H9 (cell line): ENCODE results near the gene SLC12A8. TPM values are rescaled to one million over a fixed set of nuclear protein-coding genes. Genes with fewer than 3 reads are reported as not detected.

Experiments used
- DNase-seq: peaks from one replicate; pipeline ENCODE4 v3.0.0-alpha.2; 2017
- H2AFZ ChIP-seq: one replicate; pipeline ENCODE4 v1.6.1; 2013; ENCODE audit warnings: mild to moderate bottlenecking, low read length, control low read depth, moderate library complexity
- H2AK5ac ChIP-seq: 2 replicates; pipeline ENCODE4 v1.6.1; 2013; ENCODE audit warnings: low read length, control low read depth, mixed read lengths; ENCODE audit not compliant: insufficient read length
- H2BK120ac ChIP-seq: one replicate; pipeline ENCODE4 v1.6.1; 2013; ENCODE audit warnings: low read depth, mild to moderate bottlenecking, low read length, control low read depth, inconsistent platforms; ENCODE audit not compliant: poor library complexity, severe bottlenecking
- H2BK12ac ChIP-seq: 2 replicates; pipeline ENCODE4 v1.6.1; 2013; ENCODE audit warnings: low read length, control low read depth, mixed read lengths, low read depth; ENCODE audit not compliant: insufficient read length
- H2BK15ac ChIP-seq: 2 replicates; pipeline ENCODE4 v1.6.1; 2013; ENCODE audit warnings: low read depth, low read length, control low read depth
- H2BK20ac ChIP-seq: one replicate; pipeline ENCODE4 v1.6.1; 2013; ENCODE audit warnings: low read depth, mild to moderate bottlenecking, low read length, control low read depth, inconsistent platforms; ENCODE audit not compliant: poor library complexity, severe bottlenecking
- H2BK5ac ChIP-seq: 2 replicates; pipeline ENCODE4 v1.6.1; 2013; ENCODE audit warnings: low read length, control low read depth, mixed read lengths; ENCODE audit not compliant: insufficient read length
- H3K14ac ChIP-seq: 2 replicates; pipeline ENCODE4 v1.6.1; 2013; ENCODE audit warnings: low read length, control low read depth; ENCODE audit not compliant: insufficient read depth
- H3K18ac ChIP-seq: 2 replicates; pipeline ENCODE4 v1.6.1; 2013; ENCODE audit warnings: low read depth, mild to moderate bottlenecking, mixed read lengths, low read length, control low read depth; ENCODE audit not compliant: insufficient read length
- H3K23ac ChIP-seq: 2 replicates; pipeline ENCODE4 v1.6.1; 2013; ENCODE audit warnings: low read length, control low read depth, mixed read lengths, low read depth; ENCODE audit not compliant: insufficient read length
- H3K23me2 ChIP-seq: 2 replicates; pipeline ENCODE4 v1.6.1; 2013; ENCODE audit warnings: low read depth, mild to moderate bottlenecking, mixed read lengths, low read length, control low read depth; ENCODE audit not compliant: insufficient read length, poor library complexity, severe bottlenecking
- H3K27ac ChIP-seq: 2 replicates; pipeline ENCODE4 v1.5.1; 2013; ENCODE audit warnings: low read length, control low read depth, mixed read lengths, low read depth; ENCODE audit not compliant: insufficient read length
- H3K27me3 ChIP-seq: 2 replicates; pipeline ENCODE4 v1.6.1; 2013; ENCODE audit warnings: low read length, control low read depth, inconsistent platforms; ENCODE audit not compliant: insufficient read depth
- H3K4ac ChIP-seq: 2 replicates; pipeline ENCODE4 v1.6.1; 2013; ENCODE audit warnings: low read depth, mild to moderate bottlenecking, control low read depth, inconsistent platforms, low read length, moderate library complexity
- H3K4me1 ChIP-seq: 2 replicates; pipeline ENCODE4 v1.6.1; 2013; ENCODE audit warnings: low read length, control low read depth, inconsistent platforms; ENCODE audit not compliant: insufficient read depth
- H3K4me2 ChIP-seq: 2 replicates; pipeline ENCODE4 v1.6.1; 2013; ENCODE audit warnings: low read length, control low read depth, mixed read lengths; ENCODE audit not compliant: insufficient read length, insufficient read depth
- H3K56ac ChIP-seq: 2 replicates; pipeline ENCODE4 v1.6.1; 2013; ENCODE audit warnings: low read depth, mild to moderate bottlenecking, mixed read lengths, low read length, control low read depth; ENCODE audit not compliant: insufficient read length
- H3K79me1 ChIP-seq: 2 replicates; pipeline ENCODE4 v1.6.1; 2013; ENCODE audit warnings: low read depth, mild to moderate bottlenecking, moderate library complexity, low read length, control low read depth, inconsistent platforms; ENCODE audit not compliant: insufficient read depth, poor library complexity, severe bottlenecking
- H3K79me2 ChIP-seq: 2 replicates; pipeline ENCODE4 v1.6.1; 2013; ENCODE audit warnings: low read length, control low read depth, inconsistent platforms; ENCODE audit not compliant: insufficient read depth
- H3K9ac ChIP-seq: 2 replicates; pipeline ENCODE4 v1.6.1; 2013; ENCODE audit warnings: low read length, control low read depth, mixed read lengths; ENCODE audit not compliant: insufficient read length; ENCODE audit errors: extremely low read depth
- H3K9me3 ChIP-seq: one replicate; pipeline ENCODE4 v1.6.1; 2013; ENCODE audit warnings: low read depth, low read length, inconsistent platforms; ENCODE audit not compliant: control insufficient read depth
- H3T11ph ChIP-seq: one replicate; pipeline ENCODE4 v1.6.1; 2013; ENCODE audit warnings: mild to moderate bottlenecking, low read length, control low read depth, inconsistent platforms
- H4K20me1 ChIP-seq: one replicate; pipeline ENCODE4 v1.6.1; 2013; ENCODE audit not compliant: control insufficient read depth, insufficient read length, insufficient read depth
- H4K5ac ChIP-seq: 2 replicates; pipeline ENCODE4 v1.6.1; 2013; ENCODE audit warnings: low read depth, mild to moderate bottlenecking, mixed read lengths, low read length, control low read depth; ENCODE audit not compliant: insufficient read length
- H4K8ac ChIP-seq: replicated peaks from 2 replicates; pipeline ENCODE4 v1.6.1; 2013; ENCODE audit warnings: low read length, control low read depth, mixed read lengths, low read depth; ENCODE audit not compliant: insufficient read length
- H4K91ac ChIP-seq: 2 replicates; pipeline ENCODE4 v1.6.1; 2013; ENCODE audit warnings: low read depth, mild to moderate bottlenecking, moderate library complexity, mixed read lengths, low read length, control low read depth; ENCODE audit not compliant: insufficient read length
- H3K27ac Mint-ChIP-seq, 3 experiments: 2 replicates in 2 of 3; 3 replicates in 1 of 3; pipeline ENCODE4 v1.8.0; 2020 to 2021; ENCODE audit warnings: mixed read lengths in 3 of 3, mild to moderate bottlenecking in 1 of 3, moderate library complexity in 1 of 3
- H3K27me3 Mint-ChIP-seq: 2 replicates; pipeline ENCODE4 v1.8.0; 2021; ENCODE audit warnings: low read depth, mild to moderate bottlenecking, moderate library complexity, mixed read lengths
- H3K36me3 Mint-ChIP-seq, 3 experiments: 2 replicates in 2 of 3; 3 replicates in 1 of 3; pipeline ENCODE4 v1.8.0; 2020 to 2021; ENCODE audit warnings: low read depth in 3 of 3, mixed read lengths in 3 of 3; ENCODE audit not compliant: insufficient read depth in 1 of 3
- H3K4me1 Mint-ChIP-seq, 2 experiments: 2 replicates each; pipeline ENCODE4 v1.8.0; 2020; ENCODE audit warnings: mixed read lengths in 2 of 2
- H3K4me3 Mint-ChIP-seq, 2 experiments: 2 replicates in 1 of 2; 3 replicates in 1 of 2; pipeline ENCODE4 v1.8.0; 2020 to 2021; ENCODE audit warnings: mild to moderate bottlenecking in 2 of 2, mixed read lengths in 2 of 2, moderate library complexity in 1 of 2
- H3K9me3 Mint-ChIP-seq, 2 experiments: 2 replicates in 1 of 2; 3 replicates in 1 of 2; pipeline ENCODE4 v1.8.0; 2020; ENCODE audit warnings: mild to moderate bottlenecking in 2 of 2, mixed read lengths in 2 of 2, moderate library complexity in 1 of 2
- CTCF ChIP-seq: fragments of 200-600 bp; sonication (generic); conservative IDR thresholded peaks from 3 replicates; pipeline ENCODE4 v1.8.0; 2021; ENCODE audit warnings: antibody characterized with exemption, mild to moderate bottlenecking
- WGBS: extraction: QIAGEN DNeasy Blood & Tissue Kit; methylation state at CpG from one replicate; pipeline ENCODE4 v1.1.7; 2013; ENCODE audit warnings: missing lambda C conversion rate, low lambda C conversion rate, mixed read lengths; ENCODE audit not compliant: insufficient read length; ENCODE audit errors: extremely low coverage; 5-methylcytosine and 5-hydroxymethylcytosine counted together
- total RNA-seq: library from RNA; stranded (reverse); gene quantifications from 2 replicates; pipeline ENCODE4 v1.2.1, GENCODE V29; 2021

The SLC12A8 gene
- total RNA-seq, 1 experiment from 2014 or later: 8.2 TPM

DNA sequence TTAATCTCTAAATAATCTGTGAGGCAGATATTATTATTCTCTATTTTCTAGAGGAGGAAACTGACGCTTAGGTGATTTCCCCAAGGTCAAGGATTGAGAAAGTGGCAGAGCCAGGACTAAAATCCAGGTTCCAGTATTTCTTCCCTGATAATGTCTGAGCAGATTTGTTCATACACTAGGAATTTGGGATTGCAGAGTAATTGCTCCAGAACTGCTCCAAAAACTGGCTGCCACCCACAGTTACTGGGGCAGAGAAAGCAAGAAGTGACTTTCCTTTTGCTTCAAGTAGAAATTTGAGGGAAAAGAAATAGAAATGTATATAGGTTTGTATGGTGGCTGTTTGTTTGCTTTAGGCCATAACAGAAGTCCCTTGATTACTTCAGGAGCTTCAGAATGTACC, 60.6 kb downstream of the SLC12A8 start:
- Histone ChIP-seq H2BK120ac (no peak overlapping the region), H3K4ac (no peak overlapping the region), H3K14ac (no peak overlapping the region), H3K23ac (no peak overlapping the region), H2BK5ac (no peak overlapping the region), H4K8ac (no peak overlapping the region), H3K4me1 (no peaks in the 10 kb centered on the region; the same call in 1 of the 2 replicates), H3K79me1 (no peaks in the 10 kb centered on the region), H3K4me2 (no peak overlapping the region), H3K9me3 (no peaks in the 10 kb centered on the region), H3K18ac (no peak overlapping the region), H2BK12ac (no peak overlapping the region), H2BK20ac (no peak overlapping the region), H3K9ac (no peak overlapping the region), H3K27ac (no peak overlapping the region), H3T11ph (no peak overlapping the region), H3K27me3 (no peaks in the 10 kb centered on the region), H4K5ac (no peak overlapping the region), H2BK15ac (no peak overlapping the region), H4K91ac (no peak overlapping the region), H3K23me2 (no peaks in the 10 kb centered on the region), H4K20me1 (no peaks in the 10 kb centered on the region), H2AFZ (no peak overlapping the region), H3K56ac (no peak overlapping the region), H3K79me2 (no peaks in the 10 kb centered on the region), H2AK5ac (no peak overlapping the region)
- TF ChIP-seq CTCF: no peak
- H3K4me1 Mint-ChIP-seq: peaks cover 46 to 58% of the 10 kb centered on the region in 2 experiments
- H3K27ac Mint-ChIP-seq: no peak overlapping the region
- H3K27me3 Mint-ChIP-seq: no peaks in the 10 kb centered on the region
- no CpG with 5 or more reads among the region's 1 CpG for WGBS
- H3K4me3 Mint-ChIP-seq: no peak overlapping the region
- DNase-seq: no peak
- H3K9me3 Mint-ChIP-seq: no peaks in the 10 kb centered on the region
- H3K36me3 Mint-ChIP-seq: no peaks in the 10 kb centered on the region
